Measurements from ENCODE around the gene SFMBT2.

The SFMBT2 gene

DNA sequence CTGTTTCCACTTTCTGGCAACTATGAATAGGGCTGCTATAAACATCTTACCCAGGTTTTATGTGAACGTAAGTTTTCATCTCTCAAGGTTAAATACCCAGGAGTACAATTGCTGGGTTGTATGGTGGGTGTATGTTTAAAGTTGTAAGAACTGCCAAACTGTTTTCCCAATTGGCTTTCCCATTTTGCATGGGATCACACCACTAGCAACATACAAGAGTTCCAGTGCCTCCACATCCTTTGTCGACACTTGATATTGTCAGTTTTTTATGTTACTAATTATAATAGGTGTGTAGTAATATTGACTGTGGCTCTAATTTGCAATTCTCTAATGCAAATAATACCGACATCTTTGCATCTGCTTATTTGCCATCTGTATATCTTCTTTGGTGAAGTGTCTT lies 82.9 kb downstream of the SFMBT2 start:
- DNase-seq (ENCODE audit: low read depth, low spot score), result no peak

DNA sequence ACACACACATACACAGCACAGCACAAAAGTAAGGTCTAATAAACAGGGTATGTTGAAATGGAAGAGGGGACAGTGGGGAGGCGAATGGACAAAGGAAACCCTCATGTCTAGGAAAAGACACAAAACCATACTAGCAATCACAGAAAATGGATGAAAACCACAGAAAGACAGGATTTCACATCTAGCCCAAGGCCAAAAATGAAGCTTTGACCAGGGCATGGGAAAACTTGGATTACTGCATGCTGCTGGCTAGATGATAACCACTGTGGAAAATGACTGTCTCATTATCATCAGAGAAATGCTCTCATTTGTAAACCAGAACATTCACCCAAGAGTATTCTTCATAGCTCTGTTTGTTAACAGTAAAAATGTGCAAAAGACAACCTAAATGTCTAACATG lies 88.2 kb downstream of the SFMBT2 start:
- DNase-seq (ENCODE audit: low read depth, low spot score), result no peak

DNA sequence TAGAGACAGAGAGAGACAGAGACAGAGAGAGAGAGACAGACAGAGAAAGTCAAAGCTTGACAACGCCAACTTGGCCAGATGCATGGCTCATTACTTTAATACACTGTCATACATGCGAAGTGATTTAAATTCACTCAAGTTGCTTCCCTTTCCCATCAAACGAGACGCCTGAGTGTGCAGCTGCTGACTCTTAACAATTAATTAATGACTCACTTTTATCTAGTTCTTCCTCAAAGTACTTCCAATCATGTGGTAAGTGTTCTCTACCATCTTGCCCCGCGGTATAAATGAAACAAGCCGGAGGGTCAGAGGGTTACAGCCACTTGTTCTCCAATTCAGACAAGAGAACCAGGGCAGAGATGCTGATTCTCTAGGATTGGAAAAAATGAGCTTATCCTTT lies 90.8 kb downstream of the SFMBT2 start:
- no peak for DNase-seq (ENCODE audit: low read depth, low spot score)

DNA sequence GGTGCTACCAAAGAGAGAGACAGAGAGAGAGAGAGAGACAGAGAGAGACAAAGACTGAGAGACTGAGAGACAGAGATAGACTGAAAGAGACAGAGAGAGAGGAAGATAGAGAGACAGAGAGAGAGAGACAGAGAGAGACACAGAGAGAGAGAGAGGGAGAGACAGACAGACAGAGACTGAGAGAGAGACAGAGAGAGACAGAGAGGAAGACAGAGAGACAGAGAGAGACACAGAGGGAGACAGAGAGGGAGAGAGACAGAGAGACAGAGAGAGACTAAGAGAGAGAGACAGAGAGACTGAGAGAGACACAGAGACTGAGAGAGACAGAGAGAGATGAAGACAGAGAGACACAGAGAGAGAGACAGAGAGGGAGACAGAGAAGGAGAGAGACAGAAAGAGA lies 91.2 kb downstream of the SFMBT2 start:
- no peak for DNase-seq (ENCODE audit: low read depth, low spot score)

DNA sequence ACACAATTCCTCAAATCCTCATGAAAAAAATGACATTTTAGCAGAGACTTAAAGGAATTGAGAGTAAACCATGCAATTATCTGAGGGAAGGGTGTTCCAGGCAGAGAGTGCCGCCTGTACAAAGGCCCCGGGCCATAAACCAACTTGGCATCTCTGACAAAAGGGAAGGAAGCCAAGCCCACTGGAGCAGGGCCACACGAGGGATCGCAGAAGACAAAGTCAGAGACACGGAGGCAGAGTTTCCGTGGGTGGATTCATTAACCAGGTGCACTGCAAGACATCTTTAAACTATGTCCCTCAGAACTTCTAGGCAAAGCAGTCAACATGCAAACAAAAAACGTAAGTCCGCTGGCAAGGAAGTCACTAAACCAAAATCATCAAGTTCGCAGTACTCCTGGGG lies 92.0 kb downstream of the SFMBT2 start:
- peak; percentile 29 for DNase-seq (ENCODE audit: low read depth, low spot score)

DNA sequence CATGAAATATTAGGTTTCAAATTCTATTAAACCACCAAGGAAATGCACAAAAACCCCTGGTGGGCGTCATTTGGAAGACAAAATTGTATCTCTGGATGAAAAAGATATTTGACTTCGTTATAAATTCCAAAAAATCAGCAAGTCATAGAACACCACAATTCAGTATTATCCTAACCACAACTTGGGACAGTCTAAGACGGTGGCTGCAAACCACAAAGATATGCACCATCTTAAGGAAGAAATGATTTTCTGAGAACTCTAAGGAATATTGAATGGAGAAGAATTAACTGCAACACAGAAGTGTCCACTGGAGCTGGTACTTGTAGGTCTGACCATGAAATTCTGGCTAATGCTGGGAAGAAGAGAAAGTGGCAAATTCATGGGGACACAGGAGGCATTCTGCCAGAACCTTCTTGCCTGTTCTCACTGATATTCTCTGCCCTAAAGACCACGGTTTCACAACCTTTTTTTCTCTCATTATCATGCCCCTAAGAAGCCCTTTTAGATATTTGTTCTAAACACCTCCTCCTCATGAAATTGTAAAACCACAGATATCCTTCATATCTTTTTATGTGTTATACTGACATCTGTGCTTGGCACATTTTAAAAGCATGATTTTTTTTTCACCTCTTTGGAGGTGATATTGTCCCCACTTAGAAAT lies 92.9 kb downstream of the SFMBT2 start:
- no peak for DNase-seq (ENCODE audit: low read depth, low spot score)

DNA sequence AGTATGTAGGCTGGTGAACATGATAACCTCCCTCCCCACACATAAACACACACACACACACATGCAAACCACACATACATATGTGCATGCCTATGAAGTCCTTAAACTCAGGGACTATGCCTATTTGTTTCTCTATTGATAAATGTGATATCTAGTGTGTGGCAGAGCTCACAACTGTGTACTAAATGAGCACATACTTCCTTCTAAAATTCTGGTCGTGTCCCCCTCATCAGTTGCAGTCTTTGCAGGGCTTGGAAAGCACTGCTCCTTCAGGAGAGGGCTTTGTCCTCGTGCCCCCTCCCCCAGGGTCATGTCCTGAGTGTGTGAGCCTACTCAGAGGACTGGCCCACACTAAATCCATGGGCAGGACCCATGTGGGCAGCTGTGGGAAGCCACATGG lies 94.0 kb downstream of the SFMBT2 start:
- DNase-seq (ENCODE audit: low read depth, low spot score), result no peak

DNA sequence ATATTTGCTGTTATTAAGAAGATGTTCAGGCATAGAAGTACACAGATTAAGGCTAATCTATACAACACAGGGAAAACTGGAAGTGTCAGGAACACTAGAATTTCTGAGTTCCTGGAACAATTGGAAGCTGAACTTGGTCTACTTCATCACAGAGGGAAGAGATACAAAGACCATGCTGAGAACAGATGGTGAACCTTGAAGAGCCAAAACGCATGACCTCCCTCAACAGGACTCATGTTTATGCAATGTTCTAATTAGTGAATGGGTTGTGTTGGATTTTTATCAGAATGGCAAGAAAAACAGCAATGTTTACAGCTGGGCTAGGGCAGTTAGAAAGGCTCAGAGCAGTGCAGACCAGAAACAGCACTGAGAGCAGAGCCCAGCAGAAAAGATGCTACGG lies 94.9 kb downstream of the SFMBT2 start:
- DNase-seq (ENCODE audit: low read depth, low spot score), result no peak

DNA sequence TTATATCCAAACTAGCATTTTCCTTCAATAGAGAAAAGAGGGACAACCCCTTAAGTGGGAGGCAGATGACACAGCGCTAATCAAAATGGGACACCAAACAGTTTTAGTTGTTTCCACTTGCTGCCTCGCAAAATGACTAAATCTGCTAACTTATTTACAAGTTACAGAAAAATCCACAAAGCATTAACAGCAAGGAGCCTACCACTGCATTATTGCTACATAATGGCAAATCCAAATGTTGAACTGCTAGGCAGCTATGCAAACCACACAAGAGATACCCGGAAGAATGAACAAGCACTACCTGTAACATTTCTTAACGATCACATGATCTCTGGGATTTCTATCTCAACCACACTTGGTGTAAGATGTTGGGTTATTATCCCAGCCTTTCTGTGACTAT lies 96.7 kb downstream of the SFMBT2 start:
- DNase-seq (ENCODE audit: low read depth, low spot score), result no peak

DNA sequence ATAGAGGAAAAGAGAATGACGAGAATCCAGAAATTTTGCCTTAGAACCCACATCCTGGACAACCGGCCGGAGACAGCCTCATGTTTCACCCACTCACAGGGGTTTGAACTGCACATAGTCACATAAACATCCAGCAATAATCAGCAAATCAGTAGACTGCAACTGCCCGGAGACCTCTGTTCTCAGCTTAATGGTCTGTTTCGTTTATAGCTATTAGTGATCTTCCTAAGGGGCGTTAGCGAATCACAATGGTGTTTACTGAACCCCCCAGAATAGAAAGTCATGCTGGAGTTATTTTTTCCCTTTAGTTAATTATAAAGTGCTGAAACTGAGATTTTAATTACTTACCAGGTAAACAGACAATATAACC lies 98.4 kb downstream of the SFMBT2 start:
- no peak for DNase-seq (ENCODE audit: low read depth, low spot score)

DNA sequence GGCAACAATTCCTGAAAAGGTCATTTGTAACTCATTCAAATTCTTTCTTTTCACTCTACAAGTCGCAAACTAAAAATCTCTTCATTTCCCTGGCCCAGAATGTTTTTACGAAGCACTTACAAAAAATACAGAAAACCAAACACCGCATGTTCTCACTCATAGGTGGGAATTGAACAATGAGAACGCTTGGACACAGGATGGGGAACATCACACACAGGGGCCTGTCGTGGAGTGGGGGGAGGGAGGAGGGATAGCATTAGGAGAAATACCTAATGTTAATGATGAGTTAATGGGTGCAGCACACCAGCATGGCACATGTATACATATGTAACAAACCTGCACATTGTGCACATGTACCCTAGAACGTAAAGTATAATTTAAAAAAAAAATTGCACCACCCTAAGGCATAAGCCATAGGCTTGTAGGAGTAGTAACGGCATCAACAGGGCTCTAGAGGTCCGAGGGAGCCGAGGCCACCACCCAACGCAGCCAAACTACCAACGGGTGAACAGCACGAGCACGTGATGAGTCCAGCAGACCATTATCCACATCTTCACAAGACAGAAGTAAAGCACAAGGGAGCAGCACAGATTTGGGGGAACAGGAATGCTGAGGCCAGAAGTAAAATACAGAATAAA lies 98.9 kb downstream of the SFMBT2 start:
- peak; percentile 13 for DNase-seq (ENCODE audit: low read depth, low spot score)

DNA sequence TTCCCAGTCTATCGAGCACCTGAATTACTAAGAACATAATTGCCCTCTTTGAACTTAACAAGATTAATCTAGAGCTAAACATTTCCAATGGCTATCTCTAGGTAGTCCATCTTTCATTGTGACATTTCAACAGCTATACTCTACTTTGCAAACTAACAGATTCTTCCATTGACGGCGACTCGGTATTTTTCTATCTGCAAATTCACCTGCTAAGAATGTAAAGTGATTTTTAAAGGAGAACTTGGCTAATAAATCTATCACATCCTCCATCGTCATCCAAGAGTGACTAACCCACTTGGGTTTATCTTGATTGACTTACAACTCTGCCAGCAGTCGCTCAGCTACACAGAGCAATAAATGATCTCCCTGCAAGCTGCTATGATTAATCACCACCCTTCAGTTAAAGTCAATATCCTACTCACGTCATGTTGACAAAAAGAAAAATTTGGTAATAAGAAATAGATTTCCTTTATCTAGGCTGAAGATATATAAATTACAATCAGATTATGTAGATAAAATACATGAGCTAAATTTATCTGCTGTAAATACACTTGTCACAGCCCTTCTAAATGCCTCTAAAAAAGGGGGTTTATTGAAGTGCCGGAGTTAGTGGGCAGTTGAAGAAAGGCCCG lies 99.5 kb downstream of the SFMBT2 start:
- peak; percentile 66 for DNase-seq (ENCODE audit: low read depth, low spot score)

DNA sequence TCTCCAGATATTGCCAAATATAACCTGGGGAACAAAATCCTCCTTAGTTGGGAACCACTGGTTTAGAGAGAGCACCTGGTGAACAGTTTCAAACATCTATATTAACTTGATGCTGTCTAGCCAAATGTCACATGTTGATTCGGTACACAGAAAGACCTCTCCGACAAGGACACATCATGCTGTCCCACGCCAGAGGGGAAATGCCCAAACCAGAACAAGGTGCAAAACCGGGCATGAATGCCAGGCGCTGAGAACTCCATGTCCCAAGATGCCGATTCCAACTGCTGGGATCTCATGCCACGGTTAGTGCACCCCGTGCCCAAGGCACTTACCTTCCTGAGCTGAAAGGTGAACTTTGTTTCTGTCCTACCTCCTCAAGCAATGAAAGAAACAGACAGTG lies 100.8 kb downstream of the SFMBT2 start:
- no peak for DNase-seq (ENCODE audit: low read depth, low spot score)

DNA sequence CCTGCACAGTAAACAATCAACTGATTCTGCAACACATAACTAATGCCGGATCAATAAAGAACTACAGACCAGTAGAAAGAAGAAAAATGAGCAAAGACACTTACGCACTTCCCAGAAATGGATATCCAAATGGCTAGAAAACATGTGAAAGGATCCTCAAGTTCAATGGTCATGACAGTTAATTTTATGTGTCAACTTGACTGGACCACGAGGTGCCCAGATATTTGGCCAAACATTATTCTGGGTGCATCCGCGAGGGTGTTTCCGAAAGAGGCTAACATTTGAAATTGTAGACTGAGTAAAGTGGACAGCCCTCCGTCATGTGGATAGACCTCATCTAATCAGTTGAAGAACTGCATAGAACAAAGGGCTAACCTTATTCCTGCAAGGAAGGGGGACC lies 102.0 kb downstream of the SFMBT2 start:
- DNase-seq (ENCODE audit: low read depth, low spot score), result no peak

DNA sequence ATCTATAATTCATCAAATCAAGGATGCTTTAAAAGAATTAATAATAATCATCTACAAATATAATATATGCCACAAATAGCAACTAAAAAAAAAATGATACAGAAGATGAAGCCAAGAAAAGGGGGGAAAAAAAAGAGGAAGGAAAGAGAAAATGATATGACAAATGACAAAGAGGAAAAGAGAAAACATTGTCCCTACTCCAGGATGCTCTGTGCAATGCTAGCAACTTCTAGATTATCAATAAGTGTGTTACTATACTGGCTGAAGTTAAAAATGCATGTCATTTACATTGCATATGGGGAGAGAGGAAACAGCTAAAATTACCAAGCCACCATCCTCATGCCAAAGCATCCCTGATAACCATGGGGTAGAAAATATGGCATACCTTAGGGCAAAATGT lies 104.2 kb downstream of the SFMBT2 start:
- no peak for DNase-seq (ENCODE audit: low read depth, low spot score)

DNA sequence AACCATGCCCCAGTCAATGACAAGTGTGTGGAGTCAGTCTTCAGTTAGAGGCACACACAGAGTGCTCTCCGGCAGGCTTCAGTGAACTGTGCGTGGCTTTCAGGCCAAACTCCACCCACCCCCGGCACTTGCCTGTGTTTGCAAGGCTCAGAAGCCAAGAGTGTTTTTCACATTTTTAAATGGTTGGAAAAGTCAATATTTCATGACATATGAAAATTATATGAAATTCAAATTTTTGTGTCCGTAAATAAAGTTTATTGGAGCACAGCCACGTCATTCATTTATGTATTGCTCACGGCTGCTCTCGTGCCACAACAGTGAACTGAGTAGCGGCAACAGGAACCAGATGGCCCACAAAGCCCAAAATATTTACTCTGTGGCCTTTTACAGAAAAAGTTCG lies 104.7 kb downstream of the SFMBT2 start:
- DNase-seq (ENCODE audit: low read depth, low spot score), result no peak

DNA sequence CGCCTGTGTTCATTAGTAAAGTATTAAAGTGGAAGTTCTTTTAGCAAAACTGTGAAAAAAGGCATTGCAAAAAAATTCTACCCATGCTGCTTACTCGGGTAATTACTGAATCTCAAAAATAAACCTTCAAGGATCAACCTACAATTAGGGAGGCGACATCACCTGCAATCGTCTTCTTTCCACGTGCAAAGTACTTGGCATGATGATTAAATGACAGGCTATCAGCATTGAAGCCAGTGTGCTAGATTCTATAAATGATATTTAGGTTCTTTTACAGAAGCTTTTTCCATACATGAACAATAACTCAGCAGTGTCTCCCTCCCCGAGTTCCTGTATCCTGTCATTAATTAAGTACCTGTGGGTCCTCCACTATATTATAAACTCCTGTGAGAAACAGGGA lies 105.8 kb downstream of the SFMBT2 start:
- DNase-seq (ENCODE audit: low read depth, low spot score), result no peak

DNA sequence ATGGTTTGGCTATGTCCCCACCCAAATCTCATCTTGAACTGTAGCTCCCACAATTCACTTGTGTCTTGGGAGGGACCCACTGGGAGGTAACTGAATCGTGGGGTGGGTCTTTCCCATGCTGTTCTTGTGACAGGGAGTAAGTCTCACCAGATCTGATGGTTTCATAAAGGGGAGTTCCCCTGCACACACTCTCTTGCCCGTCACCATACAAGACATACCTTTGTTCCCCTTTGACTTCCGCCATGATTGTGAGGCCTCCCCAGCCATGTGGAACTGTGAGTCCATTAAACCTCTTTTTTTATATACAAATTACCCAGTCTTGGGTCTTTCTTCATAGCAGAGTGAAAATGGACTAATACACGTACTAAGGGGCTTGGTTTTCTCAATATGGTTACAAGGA lies 106.7 kb downstream of the SFMBT2 start:
- no peak for DNase-seq (ENCODE audit: low read depth, low spot score)

DNA sequence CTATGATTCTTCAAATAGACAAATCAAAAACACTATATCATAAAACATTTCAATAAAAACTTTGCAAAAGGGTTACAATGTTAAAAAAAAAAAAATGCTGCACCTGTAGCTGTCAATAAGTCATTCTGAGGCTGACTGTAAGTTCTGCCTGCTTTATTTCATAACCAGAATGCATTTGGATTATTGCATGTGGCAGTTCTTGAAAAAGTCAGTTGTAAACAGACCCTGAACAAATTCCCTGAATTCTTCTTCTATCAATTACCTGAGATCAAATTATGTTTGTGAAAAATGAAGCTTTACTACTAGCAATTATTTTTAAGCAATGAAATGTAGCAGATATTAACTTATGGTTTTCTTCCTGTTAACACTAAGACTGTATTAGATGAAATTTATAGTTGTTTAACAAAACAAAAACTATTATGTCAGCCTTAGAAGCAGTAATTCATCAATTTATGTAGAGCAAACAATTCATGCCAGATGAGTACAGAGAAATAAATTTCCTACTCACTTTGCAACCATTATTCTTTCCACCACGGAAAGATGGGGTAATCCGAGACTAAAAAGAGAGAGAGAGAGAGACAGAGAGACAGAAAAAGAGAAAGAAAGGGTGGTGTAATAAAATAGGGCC lies 107.8 kb downstream of the SFMBT2 start:
- DNase-seq (ENCODE audit: low read depth, low spot score), result no peak

DNA sequence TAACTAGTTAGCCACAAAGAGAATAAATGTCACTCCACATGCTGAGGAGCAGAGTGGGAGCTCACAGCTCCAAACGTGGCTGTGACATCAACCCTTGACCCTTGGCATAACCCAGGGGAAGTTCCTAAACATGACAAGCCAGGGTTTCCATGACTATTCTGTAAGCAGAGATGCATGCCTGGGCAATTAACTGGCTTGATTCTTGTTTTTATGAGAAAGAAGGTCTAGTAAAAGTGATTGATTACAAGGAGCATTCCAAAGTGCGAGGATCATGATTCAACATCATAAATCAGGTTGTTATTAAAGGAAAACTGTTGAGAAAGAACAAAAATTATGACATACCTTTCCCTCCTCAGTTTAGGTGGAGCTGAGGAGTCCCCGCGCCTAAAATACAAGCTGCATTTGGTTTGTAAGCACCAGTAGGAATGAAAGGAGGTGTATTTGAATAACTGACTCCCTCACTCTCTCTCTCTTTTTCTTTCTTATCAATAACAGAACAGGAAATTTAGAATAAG lies 108.4 kb downstream of the SFMBT2 start:
- peak; percentile 41 for DNase-seq (ENCODE audit: low read depth, low spot score)

DNA sequence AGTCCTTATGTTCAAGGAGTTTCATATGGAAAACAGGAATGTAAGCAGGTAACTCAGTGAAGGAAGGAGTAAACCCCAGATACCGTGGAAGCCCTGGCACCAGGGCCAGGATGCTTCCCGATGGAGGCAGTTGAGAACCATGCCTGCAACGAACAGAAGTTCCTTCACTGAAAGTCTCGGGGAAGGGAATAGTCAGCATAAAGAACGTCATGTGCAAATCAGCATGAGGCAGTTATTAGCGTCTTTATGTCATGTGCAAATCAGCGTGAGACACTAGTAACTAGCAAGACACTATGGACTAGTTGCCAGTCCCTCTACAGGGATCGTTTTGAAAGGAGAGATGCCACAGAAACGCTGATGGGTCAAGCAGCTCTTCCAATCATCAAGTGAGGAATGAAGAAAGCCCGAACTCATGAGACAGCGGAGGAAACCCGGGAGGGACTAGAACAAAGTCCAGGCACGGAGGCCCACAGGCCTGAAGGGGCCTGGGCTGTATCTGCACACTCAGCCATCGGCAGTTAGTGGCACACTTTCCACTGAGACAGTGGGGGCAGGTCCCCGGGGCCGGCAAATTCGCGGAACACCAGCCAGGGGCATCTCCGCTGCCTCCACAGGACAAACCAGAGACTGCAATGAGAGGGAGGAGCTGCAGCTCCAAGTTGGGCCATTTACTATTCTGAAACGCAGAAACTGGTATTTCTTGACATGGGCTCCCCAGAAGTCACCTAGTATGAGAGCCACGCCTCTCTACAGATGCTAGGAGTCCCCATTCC lies 109.6 kb downstream of the SFMBT2 start:
- no peak for DNase-seq (ENCODE audit: low read depth, low spot score)

DNA sequence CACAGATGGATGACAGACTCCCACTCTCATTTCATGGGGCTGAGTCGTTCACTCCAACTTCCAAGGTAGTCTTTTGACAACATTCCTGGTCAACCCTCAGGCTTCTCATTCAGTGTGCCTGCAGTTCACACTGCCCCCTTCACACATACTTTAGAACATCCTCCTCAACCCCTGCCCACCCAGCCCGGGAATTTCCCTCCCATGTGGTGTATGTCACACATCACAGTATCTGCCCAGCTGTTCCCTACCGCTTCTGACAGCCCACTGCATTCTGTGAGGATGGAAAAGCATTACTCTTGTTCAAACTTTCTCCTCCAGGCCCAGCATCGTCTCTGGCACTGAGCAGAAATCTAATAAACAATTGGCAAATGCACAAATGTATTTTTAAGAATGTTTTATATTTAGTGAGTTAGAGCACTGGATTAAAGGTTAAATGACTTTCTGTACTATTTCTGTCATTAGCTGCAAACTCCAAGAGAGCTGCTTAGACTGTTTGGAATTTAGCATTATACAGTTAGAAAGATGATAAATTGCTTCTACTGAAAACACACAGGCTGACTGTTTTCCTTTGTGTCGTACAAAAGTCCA lies 110.4 kb downstream of the SFMBT2 start:
- peak; percentile 57 for DNase-seq (ENCODE audit: low read depth, low spot score)
